Right lobe of liver (tissue), 4 donors: ENCODE data around the gene CTAGE1.

Source experiments
- POLR2A ChIP-seq: fragments of 450-650 bp; IDR thresholded peaks from one replicate; pipeline ENCODE4 v1.6.1; 2017; ENCODE audit warnings: antibody characterized with exemption, mild to moderate bottlenecking
- TF ChIP-seq, protein P1 (sequence below), 4 donors: fragments of 200-600 bp in 3 of 4; fragments of 450-650 bp in 1 of 4; IDR thresholded peaks; one replicate each; pipeline versions ENCODE4 v1.5.1 to v1.8.0; 2016 to 2022; ENCODE audit warnings: antibody characterized with exemption in 4 of 4, mild to moderate bottlenecking in 2 of 4
- donor health status: DM: no; HTN: no; CAD: no.
- donor health status: DM: no; HTN: no; CAD: no.
- donor health status: DM: no; HTN: yes; CAD: no.

DNA sequence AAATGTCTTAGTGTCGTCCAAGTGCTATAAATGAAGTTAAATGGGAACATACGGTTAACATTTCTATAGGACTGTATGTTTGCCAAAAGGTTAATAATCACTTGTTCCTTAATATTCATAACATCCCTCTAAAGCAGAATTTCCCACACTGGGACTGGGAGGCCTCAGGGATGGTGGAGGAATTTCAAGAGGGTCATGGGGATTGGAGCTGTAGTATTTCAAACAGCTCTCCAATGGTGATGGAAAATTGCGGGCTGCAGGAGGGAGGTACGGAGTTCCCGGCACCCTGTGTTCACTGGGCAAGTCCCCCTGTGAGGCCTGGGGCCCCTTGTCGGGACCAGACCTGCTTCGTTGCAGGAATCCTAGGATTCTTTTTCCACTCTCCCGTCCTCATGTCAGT, 39.8 kb upstream of the CTAGE1 start:
- TF ChIP-seq, protein P1, sequence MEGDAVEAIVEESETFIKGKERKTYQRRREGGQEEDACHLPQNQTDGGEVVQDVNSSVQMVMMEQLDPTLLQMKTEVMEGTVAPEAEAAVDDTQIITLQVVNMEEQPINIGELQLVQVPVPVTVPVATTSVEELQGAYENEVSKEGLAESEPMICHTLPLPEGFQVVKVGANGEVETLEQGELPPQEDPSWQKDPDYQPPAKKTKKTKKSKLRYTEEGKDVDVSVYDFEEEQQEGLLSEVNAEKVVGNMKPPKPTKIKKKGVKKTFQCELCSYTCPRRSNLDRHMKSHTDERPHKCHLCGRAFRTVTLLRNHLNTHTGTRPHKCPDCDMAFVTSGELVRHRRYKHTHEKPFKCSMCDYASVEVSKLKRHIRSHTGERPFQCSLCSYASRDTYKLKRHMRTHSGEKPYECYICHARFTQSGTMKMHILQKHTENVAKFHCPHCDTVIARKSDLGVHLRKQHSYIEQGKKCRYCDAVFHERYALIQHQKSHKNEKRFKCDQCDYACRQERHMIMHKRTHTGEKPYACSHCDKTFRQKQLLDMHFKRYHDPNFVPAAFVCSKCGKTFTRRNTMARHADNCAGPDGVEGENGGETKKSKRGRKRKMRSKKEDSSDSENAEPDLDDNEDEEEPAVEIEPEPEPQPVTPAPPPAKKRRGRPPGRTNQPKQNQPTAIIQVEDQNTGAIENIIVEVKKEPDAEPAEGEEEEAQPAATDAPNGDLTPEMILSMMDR (IDR thresholded peaks at IDR 0.05): no peak
- no peak for TF ChIP-seq POLR2A
